Smooth muscle cell (in vitro differentiated cells): ENCODE data around the gene SHISA6. TPM values are rescaled to one million over a fixed set of nuclear protein-coding genes. Genes with fewer than 3 reads are reported as not detected.

Source experiments
- DNase-seq: peaks from one replicate; lab custom pipeline; 2025; ENCODE audit not compliant: unreplicated experiment; lab: John Stamatoyannopoulos, UW
- H2AFZ ChIP-seq: fragments of 200-600 bp; sonication (generic); 2 replicates; pipeline ENCODE4 v1.6.0; 2016; ENCODE audit warnings: antibody characterized with exemption, low read depth, mild to moderate bottlenecking
- H3F3A ChIP-seq: fragments of 200-600 bp; sonication (generic); 2 replicates; pipeline ENCODE4 v1.6.0; 2017; ENCODE audit warnings: antibody characterized with exemption, low read depth
- H3K27ac ChIP-seq: fragments of 200-600 bp; sonication (generic); 2 replicates; pipeline ENCODE4 v1.5.1; 2016; ENCODE audit warnings: low read depth, mild to moderate bottlenecking
- H3K27me3 ChIP-seq: fragments of 200-600 bp; sonication (generic); 2 replicates; pipeline ENCODE4 v1.6.1; 2016; ENCODE audit warnings: low read depth, mild to moderate bottlenecking
- H3K36me3 ChIP-seq: fragments of 200-600 bp; sonication (generic); 2 replicates; pipeline ENCODE4 v1.5.1; 2016; ENCODE audit warnings: low read depth
- H3K4me1 ChIP-seq: fragments of 200-600 bp; sonication (generic); 2 replicates; pipeline ENCODE4 v1.5.1; 2016; ENCODE audit warnings: low read depth
- H3K4me2 ChIP-seq: fragments of 200-600 bp; sonication (generic); 2 replicates; pipeline ENCODE4 v1.6.0; 2016; ENCODE audit warnings: mild to moderate bottlenecking
- H3K4me3 ChIP-seq: fragments of 200-600 bp; sonication (generic); 2 replicates; pipeline ENCODE4 v1.5.1; 2016; ENCODE audit warnings: mild to moderate bottlenecking
- H3K79me2 ChIP-seq: fragments of 200-600 bp; sonication (generic); 2 replicates; pipeline ENCODE4 v1.6.0; 2016; ENCODE audit warnings: low read depth, mild to moderate bottlenecking
- H3K9ac ChIP-seq: fragments of 200-600 bp; sonication (generic); 2 replicates; pipeline ENCODE4 v1.6.0; 2016; ENCODE audit warnings: low read depth
- H3K9me3 ChIP-seq: fragments of 200-600 bp; sonication (generic); replicated peaks from 2 replicates; pipeline ENCODE4 v1.5.1; 2016; ENCODE audit warnings: low read depth
- H4K20me1 ChIP-seq: fragments of 200-600 bp; sonication (generic); 2 replicates; pipeline ENCODE4 v1.6.0; 2016; ENCODE audit warnings: low read depth
- CTCF ChIP-seq: fragments of 200-600 bp; sonication (generic); IDR thresholded peaks from 2 replicates; pipeline ENCODE4 v1.5.1; 2017; ENCODE audit warnings: borderline replicate concordance, mild to moderate bottlenecking, antibody characterized with exemption; ENCODE audit not compliant: insufficient read depth, poor library complexity, severe bottlenecking
- WGBS: methylation state at CpG from one replicate; pipeline ENCODE4 v1.1.7; 2016; ENCODE audit warnings: low lambda C conversion rate; 5-methylcytosine and 5-hydroxymethylcytosine counted together
- polyA plus RNA-seq: library from polyadenylated mRNA; unstranded; fragments of >200 nt; fragmentation: Nextera tagmentation; extraction: Ambion mirVana; gene quantifications from 2 replicates; pipeline ENCODE4 v1.2.1, GENCODE V29; 2016
- total RNA-seq: library from RNA; depleted of rRNA; stranded (reverse); fragments of >200 nt; gene quantifications from 2 replicates; pipeline ENCODE4 v1.2.3, GENCODE V29; 2014

The SHISA6 gene
- total and polyA plus RNA-seq, 2 experiments from 2014 or later: 0.04 to 0.35 TPM

- H3K9me3 ChIP-seq: no peaks in the 10 kb centered on the region
- WGBS: 90% methylated on average over 14 of the region's 14 CpGs
- H3F3A ChIP-seq: no peaks in the 10 kb centered on the region
Observed at GRCh38 chr17:11490171-11490755, 249.2 kb downstream of the SHISA6 start.

GRCh38 chr17:11492511-11492910 is 251.5 kb downstream of the SHISA6 start:
- Histone ChIP-seq H3K4me1 (peaks cover 24% of the 10 kb centered on the region), H3K27me3 (no peaks in the 10 kb centered on the region), H3F3A (no peaks in the 10 kb centered on the region), H2AFZ (no peak overlapping the region), H4K20me1 (no peaks in the 10 kb centered on the region), H3K9ac (no peak overlapping the region), H3K79me2 (no peaks in the 10 kb centered on the region), H3K9me3 (no peaks in the 10 kb centered on the region), H3K27ac (no peak overlapping the region), H3K4me2 (no peak overlapping the region), H3K36me3 (no peaks in the 10 kb centered on the region), H3K4me3 (no peak overlapping the region)
- DNase-seq: no peak
- WGBS: 100% methylated on average over 1 of the region's 1 CpG
- TF ChIP-seq CTCF: no peak

More at GRCh38 chr17:11490171-11490755, 249.2 kb downstream of the SHISA6 start:
- H3K4me3 ChIP-seq: no peak overlapping the region
- no peak overlapping the region for H3K4me2 ChIP-seq
- no peak for TF ChIP-seq CTCF
- no peaks in the 10 kb centered on the region for H4K20me1 ChIP-seq
- DNase-seq: no peak
- H3K9ac ChIP-seq: no peak overlapping the region
- no peak overlapping the region for H2AFZ ChIP-seq
- peaks cover 37% of the 10 kb centered on the region for H3K4me1 ChIP-seq
- H3K27me3 ChIP-seq: no peaks in the 10 kb centered on the region
- no peaks in the 10 kb centered on the region for H3K36me3 ChIP-seq
- H3K27ac ChIP-seq: no peak overlapping the region
- H3K79me2 ChIP-seq: no peaks in the 10 kb centered on the region

GRCh38 chr17:11493936-11494335 is 252.9 kb downstream of the SHISA6 start:
- no peaks in the 10 kb centered on the region for H3K9me3 ChIP-seq

More at GRCh38 chr17:11493936-11494335, 252.9 kb downstream of the SHISA6 start:
- Histone ChIP-seq H3F3A (no peaks in the 10 kb centered on the region), H3K79me2 (no peaks in the 10 kb centered on the region), H3K4me1 (peaks cover 23% of the 10 kb centered on the region), H3K36me3 (no peaks in the 10 kb centered on the region), H2AFZ (no peak overlapping the region), H3K27me3 (no peaks in the 10 kb centered on the region), H3K4me3 (no peak overlapping the region), H3K4me2 (no peak overlapping the region), H3K27ac (no peak overlapping the region), H4K20me1 (no peaks in the 10 kb centered on the region), H3K9ac (no peak overlapping the region)
- DNase-seq: no peak
- TF ChIP-seq CTCF: no peak
